WTC11 (cell line): ENCODE results near the gene UGGT2.

Experiments used
- ATF1 ChIP-seq: sonication (generic); formaldehyde crosslinking; IDR thresholded peaks from 2 replicates; pipeline ENCODE4 v1.8.1; 2023; ENCODE audit warnings: mild to moderate bottlenecking, moderate library complexity, missing genetic modification reagents
- ATF3 ChIP-seq: sonication (generic); formaldehyde crosslinking; conservative IDR thresholded peaks from 2 replicates; pipeline ENCODE4 v1.8.1; 2022; ENCODE audit warnings: mild to moderate bottlenecking, missing genetic modification reagents
- CREB1 ChIP-seq: sonication (generic); formaldehyde crosslinking; IDR thresholded peaks from 2 replicates; pipeline ENCODE4 v1.8.0; 2023; ENCODE audit warnings: mild to moderate bottlenecking, missing genetic modification reagents
- CTCF ChIP-seq: fragments of 200-600 bp; IDR thresholded peaks from 2 replicates; pipeline ENCODE4 v1.8.0; 2022; ENCODE audit warnings: antibody characterized with exemption
- E2F1 ChIP-seq: sonication (generic); formaldehyde crosslinking; IDR thresholded peaks from 2 replicates; pipeline ENCODE4 v1.8.0; 2022; ENCODE audit warnings: mild to moderate bottlenecking, missing genetic modification reagents
- FOXK1 ChIP-seq: sonication (generic); formaldehyde crosslinking; IDR thresholded peaks from 2 replicates; pipeline ENCODE4 v1.8.0; 2022; ENCODE audit warnings: mild to moderate bottlenecking, moderate library complexity, missing genetic modification reagents
- TCF7 ChIP-seq: sonication (generic); formaldehyde crosslinking; IDR thresholded peaks from 2 replicates; pipeline ENCODE4 v1.8.0; 2022; ENCODE audit warnings: mild to moderate bottlenecking, low read depth, missing genetic modification reagents, moderate library complexity
- TEAD1 ChIP-seq: sonication (generic); formaldehyde crosslinking; IDR thresholded peaks from 2 replicates; pipeline ENCODE4 v1.8.0; 2022; ENCODE audit warnings: mild to moderate bottlenecking, missing genetic modification reagents
- USF2 ChIP-seq: sonication (generic); formaldehyde crosslinking; IDR thresholded peaks from 2 replicates; pipeline ENCODE4 v1.8.1; 2023; ENCODE audit warnings: mild to moderate bottlenecking, missing genetic modification reagents, moderate library complexity
- ZNF425 ChIP-seq: fragments of 250-450 bp; sonication (Bioruptor Pico); conservative IDR thresholded peaks from 2 replicates; pipeline ENCODE4 v1.9.0; 2021; ENCODE audit warnings: mild to moderate bottlenecking
- ZSCAN18 ChIP-seq: fragments of 250-450 bp; sonication (Bioruptor Pico); IDR thresholded peaks from 2 replicates; pipeline ENCODE4 v2.1.2; 2022; ENCODE audit warnings: mild to moderate bottlenecking, moderate library complexity

GRCh38 chr13:96011291-96011872 lies 41.8 kb downstream of the UGGT2 start:
- no peak for TF ChIP-seq CTCF
- TF ChIP-seq CREB1 (CRISPR knock-in tag), result no peak
- TF ChIP-seq ATF3 (CRISPR knock-in tag), result no peak
- no peak for TF ChIP-seq ATF1
- no peak for TF ChIP-seq ZNF425 (CRISPR knock-in tag)
- TF ChIP-seq TEAD1 (CRISPR knock-in tag), result no peak
- TF ChIP-seq TCF7 (CRISPR knock-in tag), result no peak
- no peak for TF ChIP-seq ZSCAN18 (CRISPR knock-in tag)
- TF ChIP-seq E2F1 (CRISPR knock-in tag), result no peak
- TF ChIP-seq FOXK1 (CRISPR knock-in tag), result no peak
- TF ChIP-seq USF2, result no peak
